ENCODE data around the gene KANSL1. TPM values are rescaled to one million over a fixed set of nuclear protein-coding genes. Genes with fewer than 3 reads are reported as not detected.

Gene KANSL1
- total and polyA plus RNA-seq, 9 of the 15 experiments (the other 6 are each of a cell fraction or from before 2014, with no cell fraction given) = 3.6 to 55.4 (median 31.8) TPM

- no peak for TF ChIP-seq CLOCK (CRISPR knock-in tag; IDR thresholded peaks at IDR 0.05; ENCODE audit: borderline replicate concordance)
- TF ChIP-seq CHD1 (IDR thresholded peaks at IDR 0.05; ENCODE audit: low read length) = no peak
- TF ChIP-seq FUS (optimal IDR thresholded peaks at IDR 0.05; ENCODE audit: low read depth, low read length) = no peak
- TF ChIP-seq GTF2E2 (tag; IDR thresholded peaks at IDR 0.05) = no peak
- TF ChIP-seq SNIP1 (IDR thresholded peaks at IDR 0.05; ENCODE audit: low read depth) = no peak
- no peak for TF ChIP-seq NR3C1 (CRISPR knock-in tag; IDR thresholded peaks at IDR 0.05)
- no peak for TF ChIP-seq ZNF589 (CRISPR knock-in tag; IDR thresholded peaks at IDR 0.05; ENCODE audit: low read depth)
- TF ChIP-seq FOXJ3 (CRISPR knock-in tag; IDR thresholded peaks at IDR 0.05) = no peak
- TF ChIP-seq, protein P1, sequence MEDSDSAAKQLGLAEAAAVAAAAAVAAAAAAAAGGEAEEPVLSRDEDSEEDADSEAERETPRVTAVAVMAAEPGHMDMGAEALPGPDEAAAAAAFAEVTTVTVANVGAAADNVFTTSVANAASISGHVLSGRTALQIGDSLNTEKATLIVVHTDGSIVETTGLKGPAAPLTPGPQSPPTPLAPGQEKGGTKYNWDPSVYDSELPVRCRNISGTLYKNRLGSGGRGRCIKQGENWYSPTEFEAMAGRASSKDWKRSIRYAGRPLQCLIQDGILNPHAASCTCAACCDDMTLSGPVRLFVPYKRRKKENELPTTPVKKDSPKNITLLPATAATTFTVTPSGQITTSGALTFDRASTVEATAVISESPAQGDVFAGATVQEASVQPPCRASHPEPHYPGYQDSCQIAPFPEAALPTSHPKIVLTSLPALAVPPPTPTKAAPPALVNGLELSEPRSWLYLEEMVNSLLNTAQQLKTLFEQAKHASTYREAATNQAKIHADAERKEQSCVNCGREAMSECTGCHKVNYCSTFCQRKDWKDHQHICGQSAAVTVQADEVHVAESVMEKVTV (CRISPR knock-in tag; IDR thresholded peaks at IDR 0.05) = no peak
Measured at GRCh38 chr17:46197530-46197929, 4.3 kb upstream of the KANSL1 start (continued).

All from K562 (cell line).